ENCODE measurements around the gene ZNF750. TPM values are rescaled to one million over a fixed set of nuclear protein-coding genes. Genes with fewer than 3 reads are reported as not detected.

The ZNF750 gene
- total and polyA plus RNA-seq, 2 donors (not counting 3 experiments of a cell fraction or from before 2014, with no cell fraction given): 0.15 to 0.80 TPM

DNA sequence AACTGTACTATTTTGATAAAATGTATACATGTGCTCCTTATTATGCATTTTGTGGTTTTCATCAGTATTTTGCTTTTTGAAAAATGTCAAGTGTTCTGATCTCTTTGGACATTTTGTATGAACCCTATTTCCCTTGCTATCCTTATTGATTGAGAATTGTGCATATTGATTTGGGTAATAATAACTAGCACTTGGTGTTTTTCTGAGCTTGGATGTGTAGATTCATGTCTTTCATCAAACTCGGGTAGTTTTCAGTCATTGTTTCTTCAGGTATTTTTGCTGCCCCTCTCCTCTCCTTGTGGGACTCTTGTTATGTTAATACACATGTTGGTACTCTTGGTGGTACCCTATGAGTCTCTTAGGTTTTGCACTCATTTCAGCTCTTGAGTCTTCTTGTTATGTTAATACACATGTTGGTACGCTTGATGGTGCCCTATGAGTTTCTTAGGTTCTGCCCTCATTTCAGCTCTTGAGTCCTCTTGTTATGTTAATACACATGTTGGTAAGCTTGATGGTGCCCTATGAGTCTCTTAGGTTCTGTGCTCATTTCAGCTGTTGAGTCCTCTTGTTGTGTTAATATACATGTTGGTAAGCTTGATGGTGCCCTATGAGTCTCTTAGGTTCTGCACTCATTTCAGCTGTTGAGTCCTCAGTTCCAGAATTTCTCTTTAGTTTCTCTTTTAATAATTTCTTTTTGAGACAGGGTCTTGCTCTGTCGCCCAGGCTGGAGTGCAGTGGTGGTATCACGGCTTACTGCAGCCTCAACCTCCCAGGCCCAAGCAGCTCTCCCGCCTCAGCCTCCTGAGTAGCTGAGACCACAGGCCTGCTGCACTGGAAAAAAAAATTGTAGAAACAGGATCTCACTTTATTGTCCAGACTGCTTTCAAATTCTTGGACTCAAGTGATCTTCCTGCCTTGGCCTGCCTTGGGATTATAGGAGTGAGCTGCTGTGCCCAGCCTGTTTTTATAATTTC lies 19.3 kb downstream of the ZNF750 start:
- Histone ChIP-seq H3K9ac (replicated peaks; ENCODE audit: extremely low read depth, insufficient read depth, low read length) (no peak overlapping the region), H3K27me3 (ENCODE audit: control insufficient read depth in 2 of 2, insufficient read depth in 2 of 2, low read length in 2 of 2) (no peaks in the 10 kb centered on the region), H3K27ac (ENCODE audit: insufficient read depth, low read depth, low read length) (no peak overlapping the region), H3K9me1 (replicated peaks; ENCODE audit: control insufficient read depth, extremely low read depth, insufficient read depth, low read length) (no peaks in the 10 kb centered on the region), H3K4me3 (replicated peaks in 1 of 3; ENCODE audit: insufficient read depth in 1 of 3, low read depth in 1 of 3, low read length in 3 of 3) (no peak overlapping the region), H3K79me2 (ENCODE audit: control insufficient read depth, insufficient read depth, low read length) (no peaks in the 10 kb centered on the region), H3K36me3 (ENCODE audit: control insufficient read depth in 2 of 2, extremely low read depth in 1 of 2, insufficient read depth in 2 of 2, low read length in 2 of 2) (no peaks in the 10 kb centered on the region), H3K4me1 (ENCODE audit: control insufficient read depth, extremely low read depth, insufficient read depth, low read length) (no peaks in the 10 kb centered on the region), H4K20me1 (replicated peaks; ENCODE audit: control insufficient read depth, extremely low read depth, insufficient read depth, low read length) (no peaks in the 10 kb centered on the region), H3K9me3 (replicated peaks; ENCODE audit: control insufficient read depth, insufficient read depth, low read length) (no peaks in the 10 kb centered on the region), H2AFZ (ENCODE audit: low read depth, low read length) (no peak overlapping the region), H3K4me2 (ENCODE audit: insufficient read depth, low read length) (no peak overlapping the region)
- TF ChIP-seq JUN (IDR thresholded peaks at IDR 0.05; ENCODE audit: borderline replicate concordance, insufficient read depth, insufficient read length, low read depth) (no peak), POLR2AphosphoS5 (IDR thresholded peaks at IDR 0.05; ENCODE audit: insufficient read depth, low read depth, low read length) (no peak), EZH2 (IDR thresholded peaks at IDR 0.05; ENCODE audit: borderline replicate concordance, low read depth, low read length, severe bottlenecking) (no peak), FOS (IDR thresholded peaks at IDR 0.05; ENCODE audit: borderline replicate concordance, insufficient read depth, low read length) (no peak), POLR2A (IDR thresholded peaks at IDR 0.05; ENCODE audit: low read depth, low read length) (no peak), GATA2 (IDR thresholded peaks at IDR 0.05; ENCODE audit: insufficient read depth, insufficient read length, low read depth, low read length) (no peak), MYC (IDR thresholded peaks at IDR 0.05; ENCODE audit: low read depth, low read length) (no peak)
- TF ChIP-seq, protein P1, sequence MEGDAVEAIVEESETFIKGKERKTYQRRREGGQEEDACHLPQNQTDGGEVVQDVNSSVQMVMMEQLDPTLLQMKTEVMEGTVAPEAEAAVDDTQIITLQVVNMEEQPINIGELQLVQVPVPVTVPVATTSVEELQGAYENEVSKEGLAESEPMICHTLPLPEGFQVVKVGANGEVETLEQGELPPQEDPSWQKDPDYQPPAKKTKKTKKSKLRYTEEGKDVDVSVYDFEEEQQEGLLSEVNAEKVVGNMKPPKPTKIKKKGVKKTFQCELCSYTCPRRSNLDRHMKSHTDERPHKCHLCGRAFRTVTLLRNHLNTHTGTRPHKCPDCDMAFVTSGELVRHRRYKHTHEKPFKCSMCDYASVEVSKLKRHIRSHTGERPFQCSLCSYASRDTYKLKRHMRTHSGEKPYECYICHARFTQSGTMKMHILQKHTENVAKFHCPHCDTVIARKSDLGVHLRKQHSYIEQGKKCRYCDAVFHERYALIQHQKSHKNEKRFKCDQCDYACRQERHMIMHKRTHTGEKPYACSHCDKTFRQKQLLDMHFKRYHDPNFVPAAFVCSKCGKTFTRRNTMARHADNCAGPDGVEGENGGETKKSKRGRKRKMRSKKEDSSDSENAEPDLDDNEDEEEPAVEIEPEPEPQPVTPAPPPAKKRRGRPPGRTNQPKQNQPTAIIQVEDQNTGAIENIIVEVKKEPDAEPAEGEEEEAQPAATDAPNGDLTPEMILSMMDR (IDR thresholded peaks at IDR 0.05; ENCODE audit: extremely low read depth in 1 of 2, insufficient read depth in 1 of 2, low read depth in 1 of 2, low read length in 2 of 2): no peak
- TF ChIP-seq, protein P2, sequence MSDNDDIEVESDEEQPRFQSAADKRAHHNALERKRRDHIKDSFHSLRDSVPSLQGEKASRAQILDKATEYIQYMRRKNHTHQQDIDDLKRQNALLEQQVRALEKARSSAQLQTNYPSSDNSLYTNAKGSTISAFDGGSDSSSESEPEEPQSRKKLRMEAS (IDR thresholded peaks at IDR 0.05; ENCODE audit: insufficient read depth, insufficient read length): no peak
- FAIRE-seq (no peak), DNase-seq (ENCODE audit: low read depth, low spot score) (no peak)
- ChIA-PET CTCF (interaction anchor here (1.2 to 1.6 kb wide), 2 partner anchors 16 to 39 kb away, joined by 3 to 7 read pairs; no protein-coding TSS in a partner anchor), POLR2A (no interaction called here)
- intact Hi-C loops (cut with micrococcal nuclease): no loop called here
- BruUV-seq (replicated peaks): no TSS peak
- dilution Hi-C loops (cut with MboI; ENCODE audit: extremely low pct_ligation_motif_present, low sequenced_read_pairs): no loop called here
